Prostate gland (tissue), 2 donors: ENCODE results near the gene ASB18. TPM values are rescaled to one million over a fixed set of nuclear protein-coding genes. Genes with fewer than 3 reads are reported as not detected.

Experiments
- DNase-seq: peaks from one replicate; pipeline ENCODE4 v3.0.0-alpha.2; 2019; ENCODE audit warnings: low spot score
- H3K27ac ChIP-seq, 2 donors: fragments of 200-600 bp; sonication (generic); 2 replicates each; pipeline ENCODE4 v1.5.1; 2017 to 2019
- H3K27me3 ChIP-seq: fragments of 200-600 bp; sonication (generic); replicated peaks from 2 replicates; pipeline ENCODE4 v1.5.1; 2019; ENCODE audit not compliant: insufficient read depth
- H3K36me3 ChIP-seq, 2 donors: fragments of 200-600 bp; sonication (generic); 1 replicate in 1 of 2; 2 replicates in 1 of 2; pipeline versions ENCODE4 v1.5.1 to v1.8.1; 2017 to 2019
- H3K4me1 ChIP-seq: fragments of 200-600 bp; sonication (generic); replicated peaks from 2 replicates; pipeline ENCODE4 v1.5.1; 2019
- H3K4me3 ChIP-seq, 2 donors: fragments of 200-600 bp; sonication (generic); 2 replicates each; pipeline ENCODE4 v1.5.1; 2017 to 2019
- H3K9me3 ChIP-seq: fragments of 200-600 bp; sonication (generic); 2 replicates; pipeline ENCODE4 v1.5.1; 2017
- POLR2A ChIP-seq: fragments of 450-650 bp; IDR thresholded peaks from one replicate; pipeline ENCODE4 v1.6.1; 2016; ENCODE audit warnings: antibody characterized with exemption, mild to moderate bottlenecking
- POLR2AphosphoS5 ChIP-seq: sonication (generic); formaldehyde crosslinking; IDR thresholded peaks from one replicate; pipeline ENCODE4 v1.6.1; 2017; ENCODE audit warnings: antibody characterized with exemption
- WGBS: methylation state at CpG from one replicate; pipeline ENCODE4 v1.1.5; 2018; 5-methylcytosine and 5-hydroxymethylcytosine counted together
- intact Hi-C: fragments of 100-400 bp; cut with DNase I; formaldehyde crosslinking; loops from one replicate; pipeline ENCODE4 v1.14.2; 2022
- small RNA-seq, 2 donors: library from RNA; depleted of rRNA; stranded (forward); fragments of <200 nt; gene quantifications; one replicate each; pipeline ENCODE3, GENCODE V24; 2016
- total RNA-seq, 2 donors: library from RNA; depleted of rRNA; stranded (reverse); fragments of >200 nt; gene quantifications; one replicate each; pipeline ENCODE4 v1.1.0, GENCODE V29; 2016
- TF ChIP-seq, protein P1 (sequence below), 4 experiments: fragments of 200-600 bp in 2 of 4; fragments of 450-650 bp in 2 of 4; sonication (generic) in 2 of 4; IDR thresholded peaks; 1 replicate in 3 of 4; 2 replicates in 1 of 4; pipeline ENCODE4 v1.5.1; 2016 to 2019; ENCODE audit warnings: antibody characterized with exemption in 4 of 4, mild to moderate bottlenecking in 2 of 4, moderate library complexity in 2 of 4

Gene ASB18
- total RNA-seq, 2 donors from 2014 or later = not detected

DNA sequence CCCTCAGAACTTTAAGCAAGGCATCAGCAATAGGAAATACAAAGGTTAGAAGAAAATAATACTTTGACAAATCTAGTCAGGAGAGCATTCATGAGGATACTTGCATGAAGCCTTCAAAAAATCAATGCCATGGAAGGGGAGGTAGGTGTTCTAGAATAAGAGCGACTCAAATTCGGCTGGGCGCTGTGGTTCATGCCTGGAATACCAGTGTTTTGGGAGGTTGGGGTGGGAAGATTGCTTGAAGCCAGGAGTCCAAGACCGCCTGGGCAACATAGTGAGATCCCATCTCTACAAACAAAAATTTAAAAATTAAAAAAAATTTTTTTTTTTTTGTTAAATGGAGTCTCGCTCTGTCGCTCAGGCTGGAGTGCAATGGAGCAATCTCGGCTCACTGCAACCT lies 117.8 kb downstream of the ASB18 start:
- Histone ChIP-seq H3K4me3 (no peak overlapping the region), H3K27me3 (no peaks in the 10 kb centered on the region), H3K36me3 (no peaks in the 10 kb centered on the region), H3K4me1 (no peaks in the 10 kb centered on the region), H3K9me3 (no peaks in the 10 kb centered on the region), H3K27ac (no peak overlapping the region)
- intact Hi-C loops = no loop called here
- TF ChIP-seq POLR2AphosphoS5 = no peak
- 96% methylated on average over 7 of the region's 7 CpGs for WGBS
- DNase-seq = no peak

DNA sequence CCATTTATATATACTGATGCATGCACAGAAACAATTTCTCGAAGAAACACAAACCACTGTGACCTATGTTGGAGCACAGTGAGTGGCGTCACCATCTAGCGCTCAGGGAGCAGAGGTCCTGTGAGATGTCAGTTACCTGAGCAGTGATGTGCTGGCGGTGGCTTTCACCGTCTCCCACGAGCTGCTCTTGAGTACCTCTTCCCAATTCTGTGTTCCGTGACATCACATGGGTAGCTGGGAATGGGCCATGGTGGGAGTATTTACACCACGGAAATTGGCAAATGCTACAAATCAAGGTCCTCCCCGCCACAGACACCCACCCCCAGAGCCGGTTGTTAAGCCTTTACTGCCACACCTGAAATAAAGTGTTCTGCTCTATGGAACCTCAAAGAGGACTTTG lies 120.4 kb downstream of the ASB18 start:
- no peaks in the 10 kb centered on the region for H3K36me3 ChIP-seq
- WGBS = 94% methylated on average over 10 of the region's 10 CpGs
- H3K9me3 ChIP-seq = no peaks in the 10 kb centered on the region
- intact Hi-C loops = no loop called here
- DNase-seq = no peak
- no peaks in the 10 kb centered on the region for H3K4me1 ChIP-seq
- no peak overlapping the region for H3K4me3 ChIP-seq
- TF ChIP-seq, protein P1, sequence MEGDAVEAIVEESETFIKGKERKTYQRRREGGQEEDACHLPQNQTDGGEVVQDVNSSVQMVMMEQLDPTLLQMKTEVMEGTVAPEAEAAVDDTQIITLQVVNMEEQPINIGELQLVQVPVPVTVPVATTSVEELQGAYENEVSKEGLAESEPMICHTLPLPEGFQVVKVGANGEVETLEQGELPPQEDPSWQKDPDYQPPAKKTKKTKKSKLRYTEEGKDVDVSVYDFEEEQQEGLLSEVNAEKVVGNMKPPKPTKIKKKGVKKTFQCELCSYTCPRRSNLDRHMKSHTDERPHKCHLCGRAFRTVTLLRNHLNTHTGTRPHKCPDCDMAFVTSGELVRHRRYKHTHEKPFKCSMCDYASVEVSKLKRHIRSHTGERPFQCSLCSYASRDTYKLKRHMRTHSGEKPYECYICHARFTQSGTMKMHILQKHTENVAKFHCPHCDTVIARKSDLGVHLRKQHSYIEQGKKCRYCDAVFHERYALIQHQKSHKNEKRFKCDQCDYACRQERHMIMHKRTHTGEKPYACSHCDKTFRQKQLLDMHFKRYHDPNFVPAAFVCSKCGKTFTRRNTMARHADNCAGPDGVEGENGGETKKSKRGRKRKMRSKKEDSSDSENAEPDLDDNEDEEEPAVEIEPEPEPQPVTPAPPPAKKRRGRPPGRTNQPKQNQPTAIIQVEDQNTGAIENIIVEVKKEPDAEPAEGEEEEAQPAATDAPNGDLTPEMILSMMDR (IDR thresholded peaks at IDR 0.05) = no peak
- TF ChIP-seq POLR2AphosphoS5 = no peak
- no peak for TF ChIP-seq POLR2A
- H3K27me3 ChIP-seq = no peaks in the 10 kb centered on the region
- no peak overlapping the region for H3K27ac ChIP-seq

Small RNAs within 50 kb of the gene (small RNA-seq; reads per million reads assigned to genes)
- gene RF00019 = 0 reads per million in 2 donors
- gene RNU1-31P = 0 reads per million in 2 donors

Other genes with a start within 250 kb of the ASB18 start
- under 1 TPM in 1 of 2 donors, not detected in 1; 0.23 TPM for gene GBX2, start 96.0 kb downstream of the ASB18 start, total RNA-seq